ENCODE data around the gene KRTAP3-1.

DNA sequence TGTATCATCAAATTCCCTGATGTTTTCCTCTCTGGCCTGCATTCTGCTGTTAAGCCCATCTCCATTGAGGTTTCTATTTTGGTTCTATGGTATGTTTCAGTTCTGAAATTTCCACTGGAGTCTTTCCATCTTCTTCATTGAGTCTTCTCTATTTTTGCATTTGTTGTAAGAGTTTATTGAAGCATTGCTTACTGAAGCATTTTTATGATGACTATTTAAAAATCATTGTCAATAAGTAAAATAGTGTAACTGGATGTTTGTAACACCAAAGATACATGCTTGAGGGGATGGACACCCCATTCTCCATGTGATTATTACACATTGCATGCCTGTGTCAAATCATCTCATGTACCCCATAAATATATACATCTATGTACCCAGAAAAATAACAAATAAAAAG, 33.4 kb downstream of the KRTAP3-1 start:
- TF ChIP-seq, protein P1, sequence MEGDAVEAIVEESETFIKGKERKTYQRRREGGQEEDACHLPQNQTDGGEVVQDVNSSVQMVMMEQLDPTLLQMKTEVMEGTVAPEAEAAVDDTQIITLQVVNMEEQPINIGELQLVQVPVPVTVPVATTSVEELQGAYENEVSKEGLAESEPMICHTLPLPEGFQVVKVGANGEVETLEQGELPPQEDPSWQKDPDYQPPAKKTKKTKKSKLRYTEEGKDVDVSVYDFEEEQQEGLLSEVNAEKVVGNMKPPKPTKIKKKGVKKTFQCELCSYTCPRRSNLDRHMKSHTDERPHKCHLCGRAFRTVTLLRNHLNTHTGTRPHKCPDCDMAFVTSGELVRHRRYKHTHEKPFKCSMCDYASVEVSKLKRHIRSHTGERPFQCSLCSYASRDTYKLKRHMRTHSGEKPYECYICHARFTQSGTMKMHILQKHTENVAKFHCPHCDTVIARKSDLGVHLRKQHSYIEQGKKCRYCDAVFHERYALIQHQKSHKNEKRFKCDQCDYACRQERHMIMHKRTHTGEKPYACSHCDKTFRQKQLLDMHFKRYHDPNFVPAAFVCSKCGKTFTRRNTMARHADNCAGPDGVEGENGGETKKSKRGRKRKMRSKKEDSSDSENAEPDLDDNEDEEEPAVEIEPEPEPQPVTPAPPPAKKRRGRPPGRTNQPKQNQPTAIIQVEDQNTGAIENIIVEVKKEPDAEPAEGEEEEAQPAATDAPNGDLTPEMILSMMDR (IDR thresholded peaks at IDR 0.05): no peak
- TF ChIP-seq EZH2 (IDR thresholded peaks at IDR 0.05) (no peak), EZH2phosphoT487 (IDR thresholded peaks at IDR 0.05) (no peak)

All from neural progenitor cell (in vitro differentiated cells).